HCT116 (cell line): ENCODE data around the gene GOT1. TPM values are rescaled to one million over a fixed set of nuclear protein-coding genes. Genes with fewer than 3 reads are reported as not detected.

Experiments
- ATAC-seq: fragments of 200-7000 bp; cut with Tn5 transposase; 2 replicates; pipeline ENCODE4 v1.9.1; 2020; ENCODE audit warnings: mild to moderate bottlenecking, moderate library complexity
- BruUV-seq: library from RNA; stranded (reverse); fragments of 400-500 nt; replicated peaks from 2 replicates; lab custom pipeline; 2021; lab: Mats Ljungman, UMichigan
- CTCF ChIA-PET: fragments of 300-600 bp; sonication (Branson Sonifier 250); formaldehyde crosslinking; loops from one replicate; lab custom pipeline; 2021; ENCODE audit warnings: antibody characterized with exemption; lab: Charles Lee
- POLR2A ChIA-PET: fragments of 300-600, 350-600 bp; sonication (Branson Sonifier 250); formaldehyde crosslinking; loops from one replicate; lab custom pipeline; 2021; ENCODE audit warnings: antibody characterized with exemption; lab: Charles Lee
- RAD21 ChIA-PET, 2 experiments: fragments of 300-600 bp; sonication (Branson Sonifier 250); formaldehyde crosslinking; loops; one replicate each; lab custom pipeline; 2023; ENCODE audit warnings: low total read pairs in 2 of 2; ENCODE audit not compliant: uncharacterized antibody in 2 of 2, unreplicated experiment in 2 of 2, low non-redundant PET in 1 of 2; lab: Charles Lee
- DNase-seq: peaks from one replicate; pipeline ENCODE4 v3.0.0-alpha.2; 2010; ENCODE audit warnings: low read depth, low spot score
- H2AFZ ChIP-seq: fragments of 200-600 bp; shearing (Covaris generic), sonication (generic); 2 replicates; pipeline ENCODE4 v1.6.1; 2017; ENCODE audit warnings: low read depth, mixed run types, mixed read lengths, antibody characterized with exemption, low read length; ENCODE audit not compliant: poor library complexity, severe bottlenecking
- H3K27ac ChIP-seq: 2 replicates; pipeline ENCODE4 v1.5.1; 2012; ENCODE audit warnings: low read depth, low read length
- H3K27me3 ChIP-seq: fragments of 200-600 bp; sonication (generic); 2 replicates; pipeline ENCODE4 v1.6.1; 2016; ENCODE audit warnings: mixed run types, low read length, mixed read lengths; ENCODE audit not compliant: insufficient read depth
- H3K36me3 ChIP-seq, 2 experiments: fragments of 200-500 bp in 1 of 2; fragments of 200-600 bp in 1 of 2; sonication (Bioruptor generic) in 1 of 2; sonication (generic) in 1 of 2; 2 replicates each; pipeline versions ENCODE4 v1.5.1 to v1.6.1; 2014 to 2016; ENCODE audit warnings: low read length in 2 of 2, inconsistent platforms in 1 of 2, mixed read lengths in 1 of 2, mixed run types in 1 of 2; ENCODE audit not compliant: insufficient read depth in 2 of 2, control insufficient read depth in 1 of 2
- H3K4me1 ChIP-seq, 2 experiments: fragments of 200-600 bp in 1 of 2; sonication (generic) in 1 of 2; 2 replicates each; pipeline versions ENCODE4 v1.5.1 to v1.6.1; 2012 to 2017; ENCODE audit warnings: low read length in 2 of 2, inconsistent platforms in 1 of 2, mild to moderate bottlenecking in 1 of 2, mixed read lengths in 1 of 2, mixed run types in 1 of 2, moderate library complexity in 1 of 2; ENCODE audit not compliant: insufficient read depth in 2 of 2, control insufficient read depth in 1 of 2
- H3K4me2 ChIP-seq: fragments of 200-600 bp; sonication (generic); 2 replicates; pipeline ENCODE4 v1.6.1; 2017; ENCODE audit warnings: mixed run types, low read length, mixed read lengths
- H3K4me3 ChIP-seq, 2 experiments: fragments of 200-600 bp in 1 of 2; sonication (generic) in 1 of 2; replicated peaks in 1 of 2; 2 replicates each; pipeline ENCODE4 v1.5.1; 2011 to 2016; ENCODE audit warnings: low read length in 2 of 2, control low read depth in 1 of 2, low read depth in 1 of 2, mild to moderate bottlenecking in 1 of 2, mixed read lengths in 1 of 2, mixed run types in 1 of 2
- H3K79me2 ChIP-seq: fragments of 200-600 bp; sonication (generic); 2 replicates; pipeline ENCODE4 v1.6.1; 2017; ENCODE audit warnings: mild to moderate bottlenecking, mixed run types, low read length, moderate library complexity, mixed read lengths; ENCODE audit not compliant: insufficient read depth
- H3K9ac ChIP-seq: fragments of 200-600 bp; sonication (generic); 2 replicates; pipeline ENCODE4 v1.6.1; 2016; ENCODE audit warnings: low read length, mixed read lengths
- H3K9me2 ChIP-seq: fragments of 200-600 bp; sonication (generic), shearing (Covaris generic); 2 replicates; pipeline ENCODE4 v1.6.1; 2017; ENCODE audit warnings: mixed run types, mild to moderate bottlenecking, moderate library complexity; ENCODE audit not compliant: insufficient read depth
- H3K9me3 ChIP-seq, 2 experiments: fragments of 200-500 bp in 1 of 2; fragments of 200-600 bp in 1 of 2; sonication (Bioruptor generic) in 1 of 2; sonication (generic) in 1 of 2; 2 replicates each; pipeline ENCODE4 v1.6.1; 2014 to 2017; ENCODE audit warnings: low read length in 2 of 2, mixed read lengths in 2 of 2, inconsistent platforms in 1 of 2, low read depth in 1 of 2, mild to moderate bottlenecking in 1 of 2, mixed run types in 1 of 2, moderate library complexity in 1 of 2; ENCODE audit not compliant: control insufficient read depth in 1 of 2, insufficient read depth in 1 of 2
- H4K20me1 ChIP-seq: fragments of 200-600 bp; sonication (generic), shearing (Covaris generic); 2 replicates; pipeline ENCODE4 v1.6.1; 2017; ENCODE audit warnings: mixed run types, mild to moderate bottlenecking, moderate library complexity; ENCODE audit not compliant: insufficient read depth
- ATF3 ChIP-seq: IDR thresholded peaks from 2 replicates; pipeline ENCODE4 v1.6.1; 2012
- CBX3 ChIP-seq: IDR thresholded peaks from 2 replicates; pipeline ENCODE4 v1.6.1; 2012; ENCODE audit warnings: low read depth
- FOSL1 ChIP-seq: IDR thresholded peaks from 2 replicates; pipeline ENCODE4 v1.6.1; 2012; ENCODE audit warnings: low read depth
- JUND ChIP-seq: IDR thresholded peaks from 2 replicates; pipeline ENCODE4 v1.6.1; 2012
- MAX ChIP-seq: IDR thresholded peaks from 2 replicates; pipeline ENCODE4 v1.6.1; 2012
- POLR2A ChIP-seq: IDR thresholded peaks from 2 replicates; pipeline ENCODE4 v1.7.0; 2011; ENCODE audit warnings: borderline replicate concordance; ENCODE audit not compliant: insufficient read depth, insufficient read length; ENCODE audit errors: extremely low read depth
- POLR2AphosphoS5 ChIP-seq: IDR thresholded peaks from 2 replicates; pipeline ENCODE4 v1.6.1; 2011; ENCODE audit warnings: mild to moderate bottlenecking, low read depth, low read length, moderate library complexity
- SIN3A ChIP-seq: IDR thresholded peaks from 2 replicates; pipeline ENCODE4 v1.6.1; 2012; ENCODE audit warnings: low read depth
- SP1 ChIP-seq: IDR thresholded peaks from 2 replicates; pipeline ENCODE4 v1.6.1; 2012; ENCODE audit warnings: low read depth
- ZBTB33 ChIP-seq: IDR thresholded peaks from 2 replicates; pipeline ENCODE4 v1.6.1; 2011; ENCODE audit warnings: mild to moderate bottlenecking, low read length, moderate library complexity; ENCODE audit not compliant: insufficient replicate concordance; ENCODE audit errors: extremely low read depth
- ZFX ChIP-seq: fragments of 450-650 bp; IDR thresholded peaks from 2 replicates; pipeline ENCODE4 v1.6.1; 2017
- intact Hi-C: fragments of 100-400 bp; cut with micrococcal nuclease; formaldehyde crosslinking; loops from 2 replicates; pipeline ENCODE4 v1.10.0; 2022
- total RNA-seq: library from RNA; stranded (reverse); gene quantifications from one replicate; pipeline ENCODE4 v1.2.1, GENCODE V29; 2021; ENCODE audit not compliant: unreplicated experiment

Gene GOT1
- total RNA-seq, 1 experiment from 2014 or later, result 135 TPM

- TF ChIP-seq ATF3 (no peak), ZFX (no peak), CBX3 (no peak), JUND (no peak)
Observed at GRCh38 chr10:99358101-99358500, 72.3 kb downstream of the GOT1 start (continued).

GRCh38 chr10:99357691-99358090 is 72.7 kb downstream of the GOT1 start:
- no peaks in the 10 kb centered on the region for H3K9me3 ChIP-seq
- BruUV-seq, result no TSS peak
- H3K9me2 ChIP-seq, result no peaks in the 10 kb centered on the region
- H2AFZ ChIP-seq, result no peak overlapping the region
- H3K4me1 ChIP-seq, result no peaks in the 10 kb centered on the region
- H4K20me1 ChIP-seq, result no peaks in the 10 kb centered on the region
- DNase-seq (no peak), ATAC-seq (no peak)
- no peak overlapping the region for H3K9ac ChIP-seq
- CTCF ChIA-PET, result no interaction called here
- no peaks in the 10 kb centered on the region for H3K36me3 ChIP-seq
- no peak overlapping the region for H3K4me2 ChIP-seq
- H3K27ac ChIP-seq, result no peak overlapping the region
- POLR2A ChIA-PET, result no interaction called here
- peaks cover 59% of the 10 kb centered on the region for H3K27me3 ChIP-seq
- TF ChIP-seq SIN3A (no peak), ATF3 (no peak), ZBTB33 (no peak), FOSL1 (no peak), SP1 (no peak), POLR2AphosphoS5 (no peak), POLR2A (no peak), MAX (no peak)
- H3K79me2 ChIP-seq, result no peaks in the 10 kb centered on the region
- no peak overlapping the region for H3K4me3 ChIP-seq
- RAD21 ChIA-PET, result no interaction called here
- intact Hi-C loops, result no loop called here
